Purkinje cell (primary cell): ENCODE data around the gene NIP7. TPM values are rescaled to one million over a fixed set of nuclear protein-coding genes. Genes with fewer than 3 reads are reported as not detected.

ENCODE experiments used
- polyA plus RNA-seq: library from polyadenylated mRNA; unstranded; fragments of >200 nt; fragmentation: Nextera tagmentation; gene quantifications from 2 replicates; pipeline ENCODE4 v1.2.1, GENCODE V29; 2014

The NIP7 gene
- polyA plus RNA-seq, result 8.2 and 11.3 TPM in 2 replicates

DNA sequence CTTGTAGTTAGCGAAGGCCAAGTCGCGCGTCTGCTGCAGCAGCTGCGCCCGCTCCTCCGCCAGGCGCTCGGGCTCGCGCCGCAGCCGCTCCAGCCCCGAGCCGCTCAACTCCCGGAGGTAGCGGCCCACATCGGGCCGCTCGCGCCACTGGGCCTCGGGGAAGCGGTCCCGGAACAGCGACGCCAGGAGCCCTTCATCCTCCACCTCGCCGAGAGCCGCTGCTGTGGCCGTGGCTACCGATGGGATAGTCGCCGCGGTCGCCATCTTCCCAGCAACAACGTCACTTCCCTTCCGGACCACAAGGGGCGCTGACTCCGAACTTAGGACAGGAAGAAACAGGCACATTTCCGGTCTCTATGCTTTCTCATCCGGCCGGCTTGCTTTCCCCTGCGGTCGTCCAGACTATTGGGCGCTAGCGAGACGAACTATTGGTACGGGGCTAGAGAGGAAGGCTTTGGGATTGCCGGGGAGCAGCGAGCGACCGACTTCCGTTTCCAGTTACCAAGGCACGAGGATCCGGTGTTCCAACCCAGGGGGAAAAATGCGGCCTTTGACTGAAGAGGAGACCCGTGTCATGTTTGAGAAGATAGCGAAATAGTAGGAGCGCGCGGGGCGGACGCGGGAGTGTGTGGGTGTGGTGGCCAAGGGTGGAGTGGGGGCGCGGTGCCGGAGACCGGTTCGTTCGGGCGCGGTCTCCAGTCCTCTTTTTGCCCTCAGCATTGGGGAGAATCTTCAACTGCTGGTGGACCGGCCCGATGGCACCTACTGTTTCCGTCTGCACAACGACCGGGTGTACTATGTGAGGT is at the start of gene NIP7, which contains the start of gene COG8:
NIP7 (plus strand) TSS at position 484 of the 806 bp plus-strand sequence; CDS start at position 542, 58 bp downstream.
COG8 (minus strand) TSS at position 276 of the 806 bp plus-strand sequence; CDS start at position 264, 12 bp downstream.

DNA sequence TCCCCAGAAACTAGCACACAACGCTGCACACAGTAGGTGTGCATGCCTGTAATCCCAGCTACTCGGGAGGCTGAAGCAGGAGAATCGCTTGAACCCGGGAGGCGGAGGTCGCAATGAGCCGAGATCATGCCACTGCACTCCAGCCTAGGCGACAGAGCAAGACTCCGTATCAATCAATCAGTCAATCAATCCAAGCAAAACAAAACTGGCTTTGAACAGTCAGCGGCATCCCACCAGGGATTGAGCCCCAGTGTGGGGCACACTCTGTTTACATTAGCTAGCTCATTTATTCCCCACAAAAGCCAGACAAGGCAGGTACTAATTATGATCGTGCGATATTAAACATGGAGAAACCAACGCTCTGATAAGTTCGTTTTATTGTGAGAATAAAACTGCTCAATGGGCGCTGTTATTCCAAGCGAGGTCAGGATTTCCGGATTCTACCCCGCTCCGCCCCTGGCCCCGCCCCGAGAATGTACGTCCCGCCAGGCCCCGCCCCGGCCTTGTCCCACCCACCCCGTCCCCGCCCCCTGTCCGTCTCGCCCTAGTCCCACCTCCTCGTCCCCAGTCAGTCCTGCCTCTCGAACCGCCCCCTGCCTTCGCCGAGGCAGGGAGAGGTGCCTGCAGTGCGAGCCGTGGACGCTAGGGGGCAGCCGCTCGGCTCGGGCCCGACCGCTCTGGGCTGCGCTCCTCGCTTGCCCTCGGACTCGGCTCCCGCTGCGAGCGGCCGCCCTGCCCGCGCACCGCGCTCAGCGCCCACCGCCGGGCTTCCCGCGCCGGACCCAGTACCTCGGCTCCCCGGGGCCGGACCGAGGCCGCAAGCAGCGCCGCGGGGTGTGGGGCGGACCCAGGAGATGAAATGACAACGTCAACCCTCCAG is 28.7 kb upstream of the NIP7 start, which contains the start of gene VPS4A:
VPS4A (plus strand) TSS at position 698 of the 880 bp plus-strand sequence; CDS start at position 860, 162 bp downstream.

DNA sequence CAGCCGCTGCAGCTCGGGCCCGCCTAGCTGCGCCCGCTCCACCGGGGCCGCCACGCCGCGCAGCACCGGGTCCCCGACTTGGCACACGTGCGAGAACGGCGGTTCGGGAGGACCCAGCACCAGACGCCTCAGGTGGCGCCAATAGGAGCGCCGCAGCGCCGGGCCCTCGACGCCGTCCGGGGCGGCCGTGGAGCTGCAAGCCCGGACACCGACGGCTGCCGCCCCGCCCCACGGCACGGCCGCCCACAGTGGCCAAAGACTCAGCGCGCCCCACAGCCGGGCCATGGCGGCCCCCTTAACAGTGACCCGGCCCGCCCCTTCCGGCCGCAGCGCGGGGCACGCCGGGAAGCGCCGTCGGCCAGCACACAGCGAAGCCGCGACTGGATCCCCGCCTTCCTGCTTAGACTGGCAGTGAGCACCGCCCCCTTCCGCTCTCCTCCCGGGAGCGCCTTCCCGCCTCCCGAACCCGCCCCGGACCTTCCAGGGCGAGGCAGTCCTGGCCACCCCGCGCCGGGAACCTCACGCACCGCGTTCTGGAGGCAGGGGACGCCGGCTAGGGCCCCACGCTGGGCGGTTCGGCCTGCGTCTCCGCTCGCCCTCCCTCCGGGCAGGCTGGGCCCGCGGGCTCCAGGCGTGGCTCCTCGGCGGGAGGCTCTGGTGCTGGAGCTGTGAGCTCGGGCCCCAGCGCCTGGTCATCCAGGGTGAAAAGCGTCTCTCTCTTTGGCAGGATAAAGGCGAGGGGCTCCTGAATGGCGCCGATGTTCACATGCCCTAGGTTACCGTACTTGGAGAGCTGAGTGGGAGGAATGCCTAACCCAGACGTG is 9.1 kb upstream of the NIP7 start, which contains the start of gene PDF:
PDF (minus strand) TSS at position 303 of the 824 bp plus-strand sequence; CDS start at position 285, 18 bp downstream.

DNA sequence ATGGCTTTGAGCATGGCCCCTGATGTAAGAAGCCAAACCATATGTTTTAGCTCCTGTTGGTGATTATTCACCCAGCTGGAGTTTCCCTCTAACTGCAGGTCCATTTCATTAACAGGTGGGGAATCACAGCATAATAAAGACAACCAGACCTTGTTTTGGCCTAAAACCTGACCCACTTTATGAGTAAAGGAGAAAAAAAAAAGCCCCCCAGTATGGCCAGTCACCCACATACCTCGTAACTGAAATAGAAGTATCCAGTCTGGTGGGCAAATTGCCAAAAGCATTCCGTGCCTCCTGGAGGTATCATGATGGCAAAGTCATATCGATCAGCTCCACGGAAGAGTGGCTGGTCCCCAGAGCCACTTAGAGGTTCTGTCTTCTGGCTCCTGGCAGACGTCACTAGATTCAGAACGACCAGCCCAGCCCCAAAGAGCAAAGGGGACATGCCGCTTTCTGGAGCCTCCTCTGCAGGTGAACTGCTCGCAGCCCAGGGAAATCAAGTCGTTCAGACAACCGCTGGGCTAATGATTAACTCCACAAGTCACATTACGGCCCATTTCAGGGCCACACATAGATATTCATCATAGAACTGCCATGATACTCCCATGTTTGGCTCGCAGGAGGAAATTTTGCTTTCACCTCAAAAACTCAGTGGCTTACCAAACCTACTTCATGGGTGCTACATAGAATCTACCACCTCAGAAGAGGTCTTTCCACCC is 11.9 kb downstream of the NIP7 start, which contains the start of gene TMED6:
TMED6 (minus strand) TSS at position 478 of the 719 bp plus-strand sequence; CDS start at position 445, 33 bp downstream.

Other genes with a start within 250 kb of the NIP7 start
- 0.11 and 0.25 TPM in 2 replicates for gene HAS3, start 234.1 kb upstream of the NIP7 start, polyA plus RNA-seq
- gene CHTF8, start 207.2 kb upstream of the NIP7 start, polyA plus RNA-seq, result 1.3 and 1.6 TPM in 2 replicates
- 21.9 and 30.9 TPM in 2 replicates for gene UTP4, start 207.1 kb upstream of the NIP7 start, polyA plus RNA-seq
- gene SNTB2, start 152.6 kb upstream of the NIP7 start, polyA plus RNA-seq, result 0.71 and 3.8 TPM in 2 replicates
- 13.2 and 17.3 TPM in 2 replicates for gene VPS4A, start 28.4 kb upstream of the NIP7 start, polyA plus RNA-seq
- gene PDF, start 9.2 kb upstream of the NIP7 start, polyA plus RNA-seq, result 0.73 and 1.5 TPM in 2 replicates
- gene COG8, start 208 bp upstream of the NIP7 start, polyA plus RNA-seq, result 1.9 and 3.9 TPM in 2 replicates
- gene TMED6, start 12.0 kb downstream of the NIP7 start, polyA plus RNA-seq, result not detected in 2 replicates
- gene TERF2, start 46.2 kb downstream of the NIP7 start, polyA plus RNA-seq, result 14.6 and 24.2 TPM in 2 replicates
- 36.4 and 37.8 TPM in 2 replicates for gene CYB5B, start 84.8 kb downstream of the NIP7 start, polyA plus RNA-seq
- gene NFAT5, start 226.2 kb downstream of the NIP7 start, polyA plus RNA-seq, result 8.4 and 11.5 TPM in 2 replicates